ENCODE measurements around the gene MMP24. TPM values are rescaled to one million over a fixed set of nuclear protein-coding genes. Genes with fewer than 3 reads are reported as not detected.

MMP24 gene
- total and polyA plus RNA-seq, 2 experiments from 2014 or later, result 2.0 to 27.3 TPM

GRCh38 chr20:35223941-35224340, 2.5 kb upstream of the MMP24 start (continued):
- no peak for TF ChIP-seq ZNF462 (CRISPR knock-in tag; IDR thresholded peaks at IDR 0.05)
- no peak for TF ChIP-seq ETS1 (IDR thresholded peaks at IDR 0.05)
- TF ChIP-seq EZH2phosphoT487 (IDR thresholded peaks at IDR 0.05; ENCODE audit: unreplicated experiment), result no peak
- TF ChIP-seq EZH2 (IDR thresholded peaks at IDR 0.05; ENCODE audit: low read depth, unreplicated experiment), result no peak
- TF ChIP-seq CTCF (conservative IDR thresholded peaks at IDR 0.05; ENCODE audit: low read depth in 2 of 2), result no peak
- no peak for TF ChIP-seq ZNF331 (CRISPR knock-in tag; IDR thresholded peaks at IDR 0.05; ENCODE audit: low read depth)

GRCh38 chr20:35224536-35224935, 2.0 kb upstream of the MMP24 start:
- Histone ChIP-seq H3F3A (replicated peaks; ENCODE audit: low read depth) (0 out of 2 replicates have a peak, but pooled peaks cover 9% of the 10 kb centered on the region), H3K79me2 (replicated peaks; ENCODE audit: insufficient read depth) (no peaks in the 10 kb centered on the region; the same call in 1 of the 2 replicates), H3K27ac (ENCODE audit: low read depth) (no peak overlapping the region), H3K27me3 (ENCODE audit: insufficient read depth) (peaks cover 10% of the 10 kb centered on the region; the same call in 1 of the 2 replicates), H3K36me3 (ENCODE audit: insufficient read depth) (no peaks in the 10 kb centered on the region), H3K4me2 (no peak overlapping the region), H3K9me2 (ENCODE audit: insufficient read depth) (no peaks in the 10 kb centered on the region), H3K4me3 (no peak overlapping the region), H4K20me1 (replicated peaks; ENCODE audit: insufficient read depth) (peaks cover 4% of the 10 kb centered on the region; the same call in 1 of the 2 replicates), H3K4me1 (ENCODE audit: insufficient read depth) (peaks cover 40% of the 10 kb centered on the region), H2AFZ (no peak overlapping the region)
- Mint-ChIP-seq H3K27me3 (ENCODE audit: insufficient read depth, low read depth, poor library complexity) (peaks cover 23% of the 10 kb centered on the region), H3K4me1 (peaks cover 17% of the 10 kb centered on the region), H3K4me3 (no peak overlapping the region), H3K27ac (no peak overlapping the region), H3K9me3 (no peaks in the 10 kb centered on the region; the same call in 1 of the 3 replicates), H3K36me3 (ENCODE audit: low read depth) (no peaks in the 10 kb centered on the region)
- no peak for ATAC-seq
- DNase-seq (ENCODE audit: low spot score), result no peak
- TF ChIP-seq ZNF462 (CRISPR knock-in tag; IDR thresholded peaks at IDR 0.05) (no peak), ZNF331 (CRISPR knock-in tag; IDR thresholded peaks at IDR 0.05; ENCODE audit: low read depth) (no peak)

Measured in GM23338 (cell line).